GM18861 (cell line): ENCODE results near the gene CACNA1C.

Experiments
- ATAC-seq: cut with Tn5 transposase; IDR thresholded peaks from one replicate; pipeline ENCODE4 v1.9.1; 2021; ENCODE audit not compliant: unreplicated experiment

The CACNA1C gene

GRCh38 chr12:2648406-2648805, 595.6 kb downstream of the CACNA1C start:
- no peak for ATAC-seq

GRCh38 chr12:2649201-2650030, 596.6 kb downstream of the CACNA1C start:
- ATAC-seq: no peak

- ATAC-seq: no peak
Measured at GRCh38 chr12:2650261-2651067, 597.7 kb downstream of the CACNA1C start.

- ATAC-seq: no peak
Measured at GRCh38 chr12:2651068-2651965, 598.5 kb downstream of the CACNA1C start.

GRCh38 chr12:2652011-2652400, 599.2 kb downstream of the CACNA1C start:
- no peak for ATAC-seq

GRCh38 chr12:2652401-2653081, 599.8 kb downstream of the CACNA1C start:
- no peak for ATAC-seq

GRCh38 chr12:2653461-2653965, 600.7 kb downstream of the CACNA1C start:
- no peak for ATAC-seq

GRCh38 chr12:2654311-2654710, 601.5 kb downstream of the CACNA1C start:
- ATAC-seq: no peak

- no peak for ATAC-seq
Measured at GRCh38 chr12:2654741-2655140, 602.0 kb downstream of the CACNA1C start.

- ATAC-seq: no peak
Measured at GRCh38 chr12:2662524-2662923, 609.7 kb downstream of the CACNA1C start.

- ATAC-seq: no peak
Measured at GRCh38 chr12:2664721-2665577, 612.2 kb downstream of the CACNA1C start.

GRCh38 chr12:2666411-2666810, 613.6 kb downstream of the CACNA1C start:
- ATAC-seq: no peak

- ATAC-seq: no peak
Measured at GRCh38 chr12:2666846-2667245, 614.1 kb downstream of the CACNA1C start.

GRCh38 chr12:2667716-2668440, 615.1 kb downstream of the CACNA1C start:
- ATAC-seq: no peak

GRCh38 chr12:2668816-2669215, 616.0 kb downstream of the CACNA1C start:
- ATAC-seq: no peak

- no peak for ATAC-seq
Measured at GRCh38 chr12:2669560-2669959, 616.8 kb downstream of the CACNA1C start.

GRCh38 chr12:2672863-2673262, 620.1 kb downstream of the CACNA1C start:
- ATAC-seq: no peak

- ATAC-seq: no peak
Measured at GRCh38 chr12:2673966-2674810, 621.4 kb downstream of the CACNA1C start.
